IPS DF 6.9 (cell line): ENCODE measurements around the gene TEAD1.

Experiments
- DNase-seq: peaks from one replicate; pipeline ENCODE4 v3.0.0-alpha.2; 2013; ENCODE audit warnings: low read depth, low spot score
- H3K27ac ChIP-seq: one replicate; pipeline ENCODE4 v1.5.1; 2013; ENCODE audit warnings: low read length, control low read depth
- H3K27me3 ChIP-seq: 2 replicates; pipeline ENCODE4 v1.6.1; 2013; ENCODE audit warnings: mild to moderate bottlenecking, low read length; ENCODE audit not compliant: control insufficient read depth, insufficient read depth
- H3K36me3 ChIP-seq: 2 replicates; pipeline ENCODE4 v1.6.1; 2013; ENCODE audit warnings: low read length; ENCODE audit not compliant: control insufficient read depth, insufficient read depth
- H3K4me1 ChIP-seq: 2 replicates; pipeline ENCODE4 v1.6.1; 2013; ENCODE audit warnings: low read length; ENCODE audit not compliant: control insufficient read depth, insufficient read depth
- H3K4me3 ChIP-seq: 2 replicates; pipeline ENCODE4 v1.5.1; 2013; ENCODE audit warnings: mild to moderate bottlenecking, low read length
- H3K9me3 ChIP-seq: 2 replicates; pipeline ENCODE4 v1.6.1; 2013; ENCODE audit warnings: low read length, inconsistent platforms; ENCODE audit not compliant: control insufficient read depth, insufficient read depth
- WGBS: extraction: QIAGEN DNeasy Blood & Tissue Kit; methylation state at CpG from one replicate; pipeline ENCODE4 v1.1.7; 2013; ENCODE audit warnings: mixed read lengths, missing lambda C conversion rate; ENCODE audit not compliant: insufficient read length, insufficient coverage; 5-methylcytosine and 5-hydroxymethylcytosine counted together

TEAD1 gene

GRCh38 chr11:12993626-12994025 lies 319.4 kb downstream of the TEAD1 start:
- Histone ChIP-seq H3K36me3 (no peaks in the 10 kb centered on the region), H3K9me3 (no peaks in the 10 kb centered on the region), H3K4me1 (no peaks in the 10 kb centered on the region), H3K27me3 (no peaks in the 10 kb centered on the region), H3K4me3 (no peak overlapping the region), H3K27ac (no peak overlapping the region)
- DNase-seq, result no peak
- no CpG with 5 or more reads among the region's 1 CpG for WGBS
